Fibroblast of pulmonary artery (primary cell): ENCODE data around the gene MPHOSPH9.
"Not testable (repeated sequence)": the region's sequence is repeated elsewhere in the genome, so short reads cannot be mapped to it uniquely, and the experiment has no call there.

Source experiments
- DNase-seq: peaks from one replicate; pipeline ENCODE4 v3.0.0-alpha.2; 2010; ENCODE audit warnings: low read depth
- H3K4me3 ChIP-seq: replicated peaks from 2 replicates; pipeline ENCODE4 v1.5.1; 2011; ENCODE audit warnings: low read depth, mild to moderate bottlenecking, control low read depth, low read length, moderate library complexity
- TF ChIP-seq, protein P1 (sequence below): IDR thresholded peaks from 2 replicates; pipeline ENCODE4 v1.5.1; 2011; ENCODE audit warnings: mild to moderate bottlenecking, control low read depth, low read length, inconsistent platforms; ENCODE audit errors: missing control alignments

MPHOSPH9 gene

DNA sequence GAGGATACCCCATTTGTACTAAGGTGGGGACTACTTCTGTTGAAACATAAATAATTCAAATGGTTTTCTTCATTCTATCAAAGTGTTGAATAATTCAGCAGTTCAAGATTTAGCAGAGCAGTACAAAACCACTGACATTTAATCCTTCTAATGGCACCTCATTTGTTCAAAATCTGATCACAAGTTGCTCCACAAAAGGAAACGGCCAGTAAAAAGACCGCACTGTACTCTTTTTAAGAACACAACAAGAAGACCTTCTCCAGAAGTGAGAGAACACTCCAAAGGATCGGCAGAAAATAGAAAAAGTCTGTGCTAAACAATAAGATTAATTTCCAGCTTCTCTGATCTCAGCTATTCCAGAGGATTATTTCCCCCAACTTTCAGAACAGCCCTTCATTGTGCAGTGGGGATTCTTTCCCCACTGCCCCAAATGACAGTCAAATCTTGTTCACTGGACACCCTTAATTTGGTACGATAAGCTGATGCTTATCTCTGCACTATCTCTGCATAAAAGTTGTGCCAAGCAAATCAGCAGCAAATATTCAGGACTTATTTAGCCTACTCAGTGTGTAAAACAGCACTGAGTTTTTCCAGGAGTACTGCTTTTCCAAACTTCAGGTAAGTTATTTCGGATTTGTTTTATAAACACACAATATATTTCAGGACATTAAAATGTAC lies 5.2 kb downstream of the MPHOSPH9 start:
- H3K4me3 ChIP-seq = no peak overlapping the region
- TF ChIP-seq, protein P1, sequence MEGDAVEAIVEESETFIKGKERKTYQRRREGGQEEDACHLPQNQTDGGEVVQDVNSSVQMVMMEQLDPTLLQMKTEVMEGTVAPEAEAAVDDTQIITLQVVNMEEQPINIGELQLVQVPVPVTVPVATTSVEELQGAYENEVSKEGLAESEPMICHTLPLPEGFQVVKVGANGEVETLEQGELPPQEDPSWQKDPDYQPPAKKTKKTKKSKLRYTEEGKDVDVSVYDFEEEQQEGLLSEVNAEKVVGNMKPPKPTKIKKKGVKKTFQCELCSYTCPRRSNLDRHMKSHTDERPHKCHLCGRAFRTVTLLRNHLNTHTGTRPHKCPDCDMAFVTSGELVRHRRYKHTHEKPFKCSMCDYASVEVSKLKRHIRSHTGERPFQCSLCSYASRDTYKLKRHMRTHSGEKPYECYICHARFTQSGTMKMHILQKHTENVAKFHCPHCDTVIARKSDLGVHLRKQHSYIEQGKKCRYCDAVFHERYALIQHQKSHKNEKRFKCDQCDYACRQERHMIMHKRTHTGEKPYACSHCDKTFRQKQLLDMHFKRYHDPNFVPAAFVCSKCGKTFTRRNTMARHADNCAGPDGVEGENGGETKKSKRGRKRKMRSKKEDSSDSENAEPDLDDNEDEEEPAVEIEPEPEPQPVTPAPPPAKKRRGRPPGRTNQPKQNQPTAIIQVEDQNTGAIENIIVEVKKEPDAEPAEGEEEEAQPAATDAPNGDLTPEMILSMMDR = no peak
- DNase-seq = no peak

DNA sequence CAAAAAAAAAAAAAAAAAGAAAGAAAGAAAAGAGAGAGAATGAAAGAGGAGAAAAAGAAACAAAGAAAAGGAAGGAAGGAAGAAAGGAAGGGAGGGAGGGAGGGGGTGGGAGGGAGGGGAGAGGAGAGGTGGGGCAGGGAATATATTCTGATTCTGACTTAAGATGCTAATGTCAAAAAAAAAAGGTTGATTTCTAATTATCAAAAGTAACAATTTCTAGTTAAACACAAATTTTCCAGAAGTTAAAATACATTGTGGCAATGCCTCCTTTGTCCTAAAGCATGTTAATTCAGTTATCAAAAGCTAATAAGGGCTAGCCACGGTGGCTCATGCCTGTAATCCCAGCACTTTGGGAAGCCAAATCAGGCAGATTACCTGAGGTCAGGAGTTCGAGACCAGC lies 7.5 kb downstream of the MPHOSPH9 start:
- TF ChIP-seq, protein P1 = no peak
- no peak for DNase-seq
- no peak overlapping the region for H3K4me3 ChIP-seq

DNA sequence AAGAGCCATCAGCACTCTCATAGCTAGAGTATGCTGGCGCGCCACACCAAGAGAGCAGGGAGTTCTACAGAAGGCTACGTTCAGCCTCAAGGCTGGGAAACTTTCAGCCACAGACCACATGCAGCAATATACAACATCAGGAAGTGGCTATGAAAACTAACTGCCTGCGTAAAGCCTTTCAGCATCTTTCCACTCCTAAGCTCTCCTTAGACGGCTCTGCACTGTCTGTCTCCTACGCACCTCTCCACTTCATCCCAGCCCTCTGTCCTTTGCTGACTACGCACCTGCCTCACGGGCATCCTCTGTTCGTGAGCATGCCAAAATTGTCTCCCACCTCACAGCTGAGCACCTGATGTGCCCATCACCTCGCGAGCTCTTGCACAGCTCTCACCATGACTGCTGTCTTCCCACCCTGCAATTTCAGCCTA lies 9.7 kb downstream of the MPHOSPH9 start:
- H3K4me3 ChIP-seq = no peak overlapping the region
- TF ChIP-seq, protein P1 = no peak
- no peak for DNase-seq

DNA sequence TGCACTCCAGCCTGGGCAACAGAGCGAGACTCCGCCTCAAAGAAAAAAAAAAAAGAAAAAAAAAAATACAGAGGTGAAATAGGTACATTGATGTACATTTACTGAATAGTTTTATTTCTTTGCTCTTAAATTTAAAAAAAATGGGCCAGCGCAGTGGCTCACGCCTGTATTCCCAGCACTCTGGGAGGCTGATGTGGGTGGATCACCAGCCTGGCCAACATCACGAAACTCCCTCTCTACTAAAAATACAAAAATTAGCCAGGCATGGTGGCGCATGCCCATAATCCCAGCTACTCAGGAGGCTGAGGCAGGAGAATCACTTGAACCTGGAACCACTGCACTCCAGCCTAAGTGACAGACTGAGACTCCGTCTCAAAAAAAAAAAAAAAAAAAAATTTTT lies 25.1 kb downstream of the MPHOSPH9 start:
- DNase-seq, H3K4me3 ChIP-seq: not testable (repeated sequence)

DNA sequence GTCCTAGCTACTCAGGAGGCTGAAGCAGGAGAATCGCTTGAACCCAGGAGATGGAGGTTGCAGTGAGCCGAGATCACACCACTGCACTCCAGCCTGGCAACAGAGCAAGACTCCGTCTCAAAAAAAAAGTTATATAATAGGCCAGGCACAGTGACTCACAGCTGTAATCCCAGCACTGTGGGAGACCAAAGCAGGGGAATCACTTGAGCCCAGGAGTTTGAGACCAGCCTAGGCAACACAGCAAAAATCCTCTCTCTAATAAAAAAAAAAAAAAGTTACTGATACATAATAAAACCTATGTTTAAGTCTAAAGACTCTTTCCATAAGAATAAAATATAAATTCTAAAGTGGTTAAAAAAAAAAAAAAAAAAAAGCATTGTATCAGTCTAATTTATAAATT lies 26.1 kb downstream of the MPHOSPH9 start:
- not testable (repeated sequence) for H3K4me3 ChIP-seq, DNase-seq

DNA sequence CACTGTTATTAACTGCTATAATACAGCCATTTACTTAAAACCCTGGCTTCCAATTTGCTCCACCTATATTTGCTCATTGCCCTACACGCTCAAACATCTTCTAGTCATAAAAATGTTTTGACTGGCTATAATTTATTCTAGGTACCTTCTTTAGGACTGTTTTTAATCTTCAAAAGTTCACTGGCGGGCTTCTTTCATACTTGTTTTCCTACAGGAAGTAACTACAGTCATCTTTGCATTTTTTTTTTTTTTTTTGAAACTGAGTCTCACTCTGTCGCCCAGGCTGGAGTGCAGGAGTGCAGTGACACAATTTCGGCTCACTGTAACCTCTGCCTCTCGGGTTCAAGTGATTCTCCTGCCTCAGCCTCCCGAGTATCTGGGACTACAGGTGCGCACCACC lies 32.5 kb downstream of the MPHOSPH9 start:
- DNase-seq = no peak
- TF ChIP-seq, protein P1 = no peak
- H3K4me3 ChIP-seq = no peak overlapping the region

DNA sequence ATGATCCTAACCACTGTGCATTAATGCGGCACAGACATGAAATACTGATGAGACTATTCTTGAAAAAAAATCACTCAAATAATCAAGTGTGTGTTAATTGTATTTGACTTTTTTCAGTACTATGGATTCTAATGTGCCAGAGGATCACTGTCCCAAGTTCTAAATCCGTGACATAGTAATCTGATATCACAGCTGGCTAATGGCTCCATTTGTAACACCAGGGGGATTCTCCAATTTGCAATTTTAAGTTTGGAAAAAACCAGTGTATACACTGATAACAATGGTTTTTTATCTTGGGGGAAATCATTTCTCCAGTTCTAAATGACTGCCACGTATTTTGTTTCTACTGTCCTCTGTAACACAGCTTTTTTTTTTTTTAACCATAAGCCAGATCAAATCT lies 33.0 kb downstream of the MPHOSPH9 start:
- DNase-seq = no peak
- TF ChIP-seq, protein P1 = no peak
- no peak overlapping the region for H3K4me3 ChIP-seq

DNA sequence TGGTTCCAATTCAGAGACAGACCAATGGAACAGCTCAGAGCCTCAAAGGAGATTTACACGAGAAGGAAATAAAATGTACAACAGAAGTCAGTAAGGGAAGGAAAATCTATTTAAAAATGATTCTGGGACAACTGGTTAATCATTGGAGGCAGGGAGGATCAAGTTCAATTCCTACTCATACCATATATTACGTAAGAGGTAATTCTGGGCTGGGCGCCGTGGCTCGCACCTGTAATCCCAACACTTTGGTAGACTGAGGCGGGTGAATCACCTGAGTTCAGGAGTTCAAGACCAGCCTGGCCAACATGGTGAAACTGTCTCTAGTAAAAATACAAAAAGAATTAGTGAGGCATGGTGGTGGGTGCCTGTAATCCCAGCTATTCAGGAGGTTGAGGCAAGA lies 45.3 kb downstream of the MPHOSPH9 start:
- DNase-seq = no peak
- TF ChIP-seq, protein P1 = no peak

More for the DNA sequence above, 45.3 kb downstream of the MPHOSPH9 start:
- no peak overlapping the region for H3K4me3 ChIP-seq
